ENCODE measurements around the gene GADD45GIP1.
"Not testable (repeated sequence)": the region's sequence is repeated elsewhere in the genome, so short reads cannot be mapped to it uniquely, and the experiment has no call there.

Gene GADD45GIP1

GRCh38 chr19:12955575-12955974, 1.4 kb downstream of the GADD45GIP1 start:
- not testable (repeated sequence) for DNase-seq

- DNase-seq: no peak
Measured at GRCh38 chr19:12954612-12954962, 2.4 kb downstream of the GADD45GIP1 start.

DNA sequence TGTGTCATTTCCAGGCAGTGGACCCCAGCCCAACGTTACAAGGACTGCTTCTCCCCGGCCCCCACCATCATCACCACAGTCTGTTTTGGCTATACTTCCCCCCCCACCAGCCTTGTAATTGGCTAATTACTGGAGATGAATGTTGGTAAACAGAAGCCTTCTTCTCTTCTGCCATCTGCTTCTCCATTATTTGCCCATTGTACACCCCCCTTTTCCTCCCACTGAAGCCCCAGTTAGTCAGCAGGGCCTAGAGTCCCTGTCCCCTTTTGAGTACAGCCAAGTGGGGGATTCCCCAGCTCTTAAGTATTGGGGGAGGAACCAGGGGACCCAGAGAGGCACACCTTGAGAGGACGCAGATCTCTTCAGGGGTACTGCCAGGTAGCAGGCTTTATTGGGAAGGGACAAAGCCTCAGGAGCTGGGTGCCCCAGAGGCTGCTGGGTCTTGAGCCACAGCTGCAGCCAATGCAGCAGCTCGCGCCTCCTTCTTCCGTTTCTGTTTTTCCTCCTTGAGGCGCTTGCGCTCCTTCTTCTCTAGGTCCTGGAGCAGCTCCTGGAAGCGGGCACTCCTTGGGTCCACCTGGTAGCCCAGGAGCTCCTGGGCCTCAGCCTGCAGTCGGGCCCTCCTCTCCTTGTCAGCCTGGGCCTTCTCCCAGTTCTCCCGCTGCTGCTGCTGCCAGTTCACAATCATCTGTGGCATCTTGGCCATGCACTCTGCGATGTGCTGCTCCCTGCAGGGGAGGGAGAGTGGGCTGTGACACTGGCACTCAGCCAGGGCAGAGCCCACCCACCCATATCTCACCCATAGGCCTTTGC, 3.0 kb downstream of the GADD45GIP1 start:
- no peak for DNase-seq

DNA sequence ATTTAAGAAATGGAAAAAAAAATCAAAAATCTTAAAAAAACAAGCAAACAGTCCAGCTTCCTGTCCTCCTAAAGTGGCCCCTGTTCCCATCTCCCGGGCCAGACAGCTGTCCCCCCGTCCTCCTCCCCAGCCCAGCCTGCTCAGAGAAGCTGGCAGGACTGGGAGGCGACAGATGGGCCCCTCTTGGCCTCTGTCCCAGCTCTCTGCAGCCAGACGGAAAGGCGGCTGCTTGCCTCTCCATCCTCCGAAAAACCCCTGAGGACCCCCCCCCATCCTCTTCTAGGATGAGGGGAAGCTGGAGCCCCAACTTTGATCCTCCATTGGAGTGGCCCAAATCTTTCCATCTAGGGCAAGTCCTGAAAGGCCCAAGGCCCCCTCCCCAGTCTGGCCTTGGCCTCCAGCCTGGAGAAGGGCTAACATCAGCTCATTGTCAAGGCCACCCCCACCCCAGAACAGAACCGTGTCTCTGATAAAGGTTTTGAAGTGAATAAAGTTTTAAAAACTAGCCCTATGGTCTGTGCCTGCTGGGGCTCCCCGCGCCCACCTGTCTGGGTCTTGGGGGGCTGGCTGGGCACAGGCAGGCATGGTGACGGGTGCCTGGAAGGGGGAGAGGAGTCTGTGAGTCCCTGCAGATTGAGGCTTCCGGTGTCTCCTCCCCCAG, 3.8 kb downstream of the GADD45GIP1 start:
- DNase-seq: no peak

GRCh38 chr19:12952488-12953137, 4.4 kb downstream of the GADD45GIP1 start:
- no peak for DNase-seq

- not testable (repeated sequence) for DNase-seq
Measured at GRCh38 chr19:12952050-12952449, 5.0 kb downstream of the GADD45GIP1 start.

GRCh38 chr19:12949363-12950283, 7.4 kb downstream of the GADD45GIP1 start:
- DNase-seq: no peak

DNA sequence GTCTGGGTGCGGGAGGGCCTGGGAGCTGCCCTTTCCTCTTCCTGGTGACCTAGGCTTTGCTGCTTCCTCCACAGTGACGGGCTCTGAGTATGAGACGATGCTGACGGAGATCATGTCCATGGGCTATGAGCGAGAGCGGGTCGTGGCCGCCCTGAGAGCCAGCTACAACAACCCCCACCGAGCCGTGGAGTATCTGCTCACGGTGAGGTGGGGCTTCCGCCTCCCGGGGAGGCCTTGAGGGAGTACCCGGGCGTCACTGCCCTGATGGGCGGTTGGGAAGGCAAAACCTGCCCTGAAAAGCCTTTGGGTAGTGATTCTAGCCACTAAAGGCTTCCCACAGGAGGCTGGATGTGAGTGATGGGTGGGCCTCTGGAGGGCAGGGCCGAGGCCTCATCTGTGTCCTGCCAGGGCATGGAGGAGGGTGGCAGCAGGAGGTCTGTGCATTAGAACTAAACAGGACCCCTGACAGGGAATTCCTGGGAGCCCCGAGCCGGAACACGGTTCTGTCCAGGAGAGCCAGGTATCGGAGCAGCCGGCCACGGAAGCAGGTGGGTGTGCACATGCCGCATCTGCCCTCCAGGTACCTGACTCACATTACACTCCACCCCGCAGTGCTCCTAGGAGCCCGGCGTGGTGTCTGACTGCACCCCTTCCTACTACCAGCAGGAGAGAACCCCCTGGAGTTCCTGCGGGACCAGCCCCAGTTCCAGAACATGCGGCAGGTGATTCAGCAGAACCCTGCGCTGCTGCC, 8.2 kb downstream of the GADD45GIP1 start:
- DNase-seq: no peak

- no peak for DNase-seq
Measured at GRCh38 chr19:12947702-12948611, 9.1 kb downstream of the GADD45GIP1 start.

GRCh38 chr19:12946731-12947496, 10.1 kb downstream of the GADD45GIP1 start:
- no peak for DNase-seq

GRCh38 chr19:12946092-12946721, 10.8 kb downstream of the GADD45GIP1 start:
- no peak for DNase-seq

GRCh38 chr19:12945479-12946091, 11.4 kb downstream of the GADD45GIP1 start, which contains the start of gene RAD23A:
Gene RAD23A (plus strand): TSS chr19:12945862. CDS start chr19:12945949, 87 bp downstream.
- DNase-seq: peak; percentile 99

GRCh38 chr19:12944104-12944674, 12.8 kb downstream of the GADD45GIP1 start:
- DNase-seq: no peak

DNA sequence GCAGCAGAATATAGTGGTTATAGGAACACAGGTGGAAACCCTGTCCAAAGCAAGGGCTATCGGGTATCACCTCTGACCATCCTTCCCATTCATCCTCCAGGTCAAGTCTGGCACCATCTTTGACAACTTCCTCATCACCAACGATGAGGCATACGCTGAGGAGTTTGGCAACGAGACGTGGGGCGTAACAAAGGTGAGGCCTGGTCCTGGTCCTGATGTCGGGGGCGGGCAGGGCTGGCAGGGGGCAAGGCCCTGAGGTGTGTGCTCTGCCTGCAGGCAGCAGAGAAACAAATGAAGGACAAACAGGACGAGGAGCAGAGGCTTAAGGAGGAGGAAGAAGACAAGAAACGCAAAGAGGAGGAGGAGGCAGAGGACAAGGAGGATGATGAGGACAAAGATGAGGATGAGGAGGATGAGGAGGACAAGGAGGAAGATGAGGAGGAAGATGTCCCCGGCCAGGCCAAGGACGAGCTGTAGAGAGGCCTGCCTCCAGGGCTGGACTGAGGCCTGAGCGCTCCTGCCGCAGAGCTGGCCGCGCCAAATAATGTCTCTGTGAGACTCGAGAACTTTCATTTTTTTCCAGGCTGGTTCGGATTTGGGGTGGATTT, 13.5 kb downstream of the GADD45GIP1 start:
- no peak for DNase-seq

GRCh38 chr19:12940897-12941296, 16.1 kb downstream of the GADD45GIP1 start:
- DNase-seq: no peak

- DNase-seq: no peak
Measured at GRCh38 chr19:12939975-12940423, 17.0 kb downstream of the GADD45GIP1 start.

- no peak for DNase-seq
Measured at GRCh38 chr19:12938779-12939601, 18.0 kb downstream of the GADD45GIP1 start.

All from NCI-H1105 (cell line).